HEK293T (cell line): ENCODE measurements around the gene NBL1.
"Not testable (repeated sequence)": the region's sequence is repeated elsewhere in the genome, so short reads cannot be mapped to it uniquely, and the experiment has no call there.

Experiments used
- BHLHE40 ChIP-seq: fragments of 450-650 bp; IDR thresholded peaks from 2 replicates; pipeline ENCODE4 v1.6.1; 2016; ENCODE audit warnings: mild to moderate bottlenecking, moderate library complexity, borderline replicate concordance
- ELF4 ChIP-seq: fragments of 450-650 bp; IDR thresholded peaks from 2 replicates; pipeline ENCODE4 v1.6.1; 2017; ENCODE audit warnings: antibody characterized with exemption
- FOXA1 ChIP-seq: fragments of 450-650 bp; IDR thresholded peaks from 2 replicates; pipeline ENCODE4 v1.6.1; 2016; ENCODE audit warnings: mild to moderate bottlenecking
- FOXM1 ChIP-seq: fragments of 450-650 bp; IDR thresholded peaks from 2 replicates; pipeline ENCODE4 v1.6.1; 2017; ENCODE audit warnings: mild to moderate bottlenecking, borderline replicate concordance
- HDGF ChIP-seq: fragments of 450-650 bp; IDR thresholded peaks from 2 replicates; pipeline ENCODE4 v1.6.1; 2017; ENCODE audit warnings: antibody characterized with exemption, borderline replicate concordance
- NFRKB ChIP-seq: fragments of 450-650 bp; IDR thresholded peaks from 2 replicates; pipeline ENCODE4 v1.6.1; 2016; ENCODE audit warnings: mild to moderate bottlenecking, moderate library complexity
- PKNOX1 ChIP-seq: fragments of 450-650 bp; IDR thresholded peaks from 2 replicates; pipeline ENCODE4 v1.6.1; 2016
- SP1 ChIP-seq: fragments of 450-650 bp; IDR thresholded peaks from 2 replicates; pipeline ENCODE4 v1.6.1; 2017
- SUZ12 ChIP-seq: fragments of 450-650 bp; IDR thresholded peaks from 2 replicates; pipeline ENCODE4 v1.6.1; 2016; ENCODE audit warnings: mild to moderate bottlenecking

- not testable (repeated sequence) for TF ChIP-seq BHLHE40, HDGF, NFRKB, FOXA1, SUZ12, SP1, FOXM1, ELF4, PKNOX1
Observed at GRCh38 chr1:19636749-19637148, 7.4 kb upstream of the NBL1 start.
